GM18499 (cell line): ENCODE data around the gene INO80D.
"Not testable (repeated sequence)": the region's sequence is repeated elsewhere in the genome, so short reads cannot be mapped to it uniquely, and the experiment has no call there.

ENCODE experiments used
- ATAC-seq: cut with Tn5 transposase; IDR thresholded peaks from one replicate; pipeline ENCODE4 v1.9.1; 2021; ENCODE audit warnings: moderate number of reproducible peaks; ENCODE audit not compliant: insufficient read depth, unreplicated experiment

Gene INO80D

DNA sequence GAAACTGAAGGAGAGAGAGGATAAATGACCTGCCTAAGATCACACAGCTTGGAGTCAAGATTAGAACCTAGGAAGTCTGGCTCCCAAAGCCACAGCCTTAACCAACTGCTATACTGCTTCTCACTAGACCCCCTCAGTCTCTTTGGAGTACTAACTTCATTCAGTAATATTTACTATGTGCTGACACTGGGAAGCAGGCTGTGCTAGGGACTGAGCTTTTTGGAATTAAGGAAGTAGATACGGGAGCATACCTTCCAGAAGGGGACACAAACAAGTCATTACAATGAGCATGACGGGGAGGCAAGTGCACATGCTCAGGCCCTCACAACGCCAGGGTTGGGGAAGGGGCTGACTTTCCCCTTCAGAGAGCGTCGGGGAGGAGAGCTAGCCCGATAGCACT lies 97.7 kb downstream of the INO80D start:
- ATAC-seq, result no peak

DNA sequence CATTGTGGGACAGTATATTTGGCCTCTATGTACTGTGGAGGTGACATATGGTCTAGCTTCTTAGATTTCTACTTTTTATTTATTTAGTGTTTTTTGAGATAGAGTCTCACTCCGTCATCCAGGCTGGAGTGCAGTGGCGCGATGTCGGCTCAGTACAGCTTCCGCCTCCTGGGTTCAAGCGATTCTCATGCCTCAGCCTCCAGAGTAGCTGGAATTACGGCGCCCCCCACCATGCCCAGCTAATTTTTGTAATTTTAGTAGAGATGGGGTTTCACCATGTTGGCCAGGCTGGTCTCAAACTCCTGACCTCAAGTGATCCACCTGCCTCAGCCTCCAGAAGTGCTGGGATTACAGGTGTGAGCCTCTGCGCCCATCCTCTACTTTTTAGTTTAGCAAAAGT lies 99.6 kb downstream of the INO80D start:
- ATAC-seq, result not testable (repeated sequence)

DNA sequence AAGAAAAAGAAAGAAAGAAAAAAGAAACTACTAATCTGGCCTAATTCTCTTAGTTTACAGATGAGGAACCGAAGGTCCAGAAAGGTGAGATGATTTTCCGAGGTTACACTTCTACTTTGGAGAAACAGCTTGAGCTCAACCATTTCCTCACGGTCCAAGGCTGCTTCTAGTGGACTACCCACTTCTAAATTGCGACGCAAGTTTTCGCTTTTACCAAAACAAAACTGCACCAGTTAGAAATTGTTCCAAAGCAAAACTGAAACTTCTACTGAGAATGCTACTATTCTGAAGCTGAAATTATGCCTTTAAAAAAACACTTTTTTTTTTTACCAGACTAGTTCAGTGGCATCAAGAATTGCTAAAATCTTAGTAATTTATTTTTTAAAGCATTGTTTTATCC lies 101.6 kb downstream of the INO80D start:
- ATAC-seq, result peak; percentile 90

DNA sequence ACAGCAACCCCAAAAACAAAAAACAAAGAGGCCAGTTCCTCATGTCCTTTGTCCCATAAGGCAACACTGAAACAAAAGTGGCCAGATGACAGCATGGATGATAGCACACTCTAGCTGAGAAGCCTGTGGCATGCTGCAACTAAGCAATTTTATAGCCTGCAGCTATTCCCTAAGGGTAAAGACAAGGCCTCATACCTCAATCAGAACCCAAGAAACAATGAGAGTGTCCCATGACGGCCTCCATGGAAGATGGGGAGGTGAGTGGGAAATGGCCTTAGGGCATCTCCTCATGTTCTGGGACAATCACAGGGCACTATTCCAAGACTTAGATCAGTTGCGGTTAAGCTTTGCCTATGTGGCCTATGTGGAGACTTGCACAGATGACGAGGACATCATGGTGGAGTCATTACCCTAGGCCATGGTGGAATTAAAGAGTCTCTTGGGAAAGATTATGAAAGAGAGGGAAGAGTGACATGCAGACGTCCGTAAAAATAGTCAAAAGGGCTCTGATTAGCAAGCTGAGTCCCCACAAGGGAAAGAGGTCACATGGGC lies 103.1 kb downstream of the INO80D start:
- ATAC-seq, result no peak

DNA sequence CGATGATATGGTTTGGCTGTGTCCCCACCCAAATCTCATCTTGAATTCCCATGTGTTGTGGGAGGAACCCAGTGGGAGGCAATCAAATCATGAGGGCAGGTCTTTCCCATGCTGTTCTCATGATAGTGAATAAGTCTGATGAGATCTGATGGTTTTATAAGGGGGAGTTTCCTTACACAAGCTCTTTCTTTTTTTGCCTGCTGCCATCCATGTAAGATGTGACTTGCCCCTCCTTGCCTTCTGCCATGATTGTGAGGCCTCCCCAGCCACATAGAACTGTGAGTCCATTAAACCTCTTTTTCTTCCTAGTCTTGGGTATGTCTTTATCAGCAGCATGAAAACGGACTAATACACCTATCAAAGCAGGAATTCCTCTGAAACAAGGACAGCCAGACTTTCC lies 107.2 kb downstream of the INO80D start:
- not testable (repeated sequence) for ATAC-seq

DNA sequence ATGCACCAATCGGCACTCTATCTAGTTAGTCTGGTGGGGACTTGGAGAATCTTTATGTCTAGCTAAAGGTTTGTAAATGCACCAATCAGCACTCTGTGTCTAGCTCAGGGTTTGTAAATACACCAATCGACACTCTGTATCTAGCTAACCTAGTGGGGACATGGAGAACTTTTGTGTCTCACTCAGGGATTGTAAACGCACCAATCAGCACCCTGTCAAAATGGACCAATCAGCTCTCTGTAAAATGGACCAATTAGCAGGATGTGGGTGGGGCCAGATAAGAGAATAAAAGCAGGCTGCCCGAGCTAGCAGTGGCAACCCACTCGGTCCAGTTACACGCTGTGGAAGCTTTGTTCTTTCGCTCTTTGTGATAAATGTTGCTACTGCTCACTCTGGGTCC lies 108.3 kb downstream of the INO80D start:
- not testable (repeated sequence) for ATAC-seq

DNA sequence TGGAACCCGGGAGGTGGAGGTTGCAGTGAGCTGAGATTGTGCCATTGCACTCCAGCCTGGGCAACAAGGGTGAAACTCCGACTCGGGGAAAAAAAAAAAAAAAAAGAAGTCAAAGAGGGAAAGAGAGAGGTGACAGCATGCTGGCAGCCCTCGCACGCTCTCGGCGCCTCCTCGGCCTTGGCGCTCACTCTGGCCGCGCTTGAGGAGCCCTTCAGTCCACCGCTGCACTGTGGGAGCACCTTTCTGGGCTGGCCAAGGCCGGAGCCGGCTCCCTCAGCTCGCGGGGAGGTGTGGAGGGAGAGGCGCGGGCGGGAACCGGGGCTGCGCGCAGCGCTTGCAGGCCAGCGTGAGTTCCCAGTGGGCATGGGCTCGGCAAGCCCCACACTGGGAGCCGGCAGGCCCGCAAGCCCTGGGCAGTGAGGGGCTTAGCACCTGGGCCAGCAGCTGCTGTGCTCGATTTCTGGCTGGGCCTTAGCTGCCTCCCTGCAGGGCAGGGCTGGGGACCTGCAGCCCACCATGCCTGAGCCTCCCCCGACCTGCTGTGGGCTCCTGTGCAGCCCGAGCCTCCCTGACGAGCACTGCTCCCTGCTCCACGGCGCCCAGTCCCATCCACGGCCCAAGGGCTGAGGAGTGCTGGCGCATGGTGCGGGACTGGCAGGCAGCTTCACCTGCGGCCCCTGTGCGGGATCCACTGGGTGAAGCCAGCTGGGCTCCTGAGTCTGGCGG lies 108.9 kb downstream of the INO80D start:
- not testable (repeated sequence) for ATAC-seq

DNA sequence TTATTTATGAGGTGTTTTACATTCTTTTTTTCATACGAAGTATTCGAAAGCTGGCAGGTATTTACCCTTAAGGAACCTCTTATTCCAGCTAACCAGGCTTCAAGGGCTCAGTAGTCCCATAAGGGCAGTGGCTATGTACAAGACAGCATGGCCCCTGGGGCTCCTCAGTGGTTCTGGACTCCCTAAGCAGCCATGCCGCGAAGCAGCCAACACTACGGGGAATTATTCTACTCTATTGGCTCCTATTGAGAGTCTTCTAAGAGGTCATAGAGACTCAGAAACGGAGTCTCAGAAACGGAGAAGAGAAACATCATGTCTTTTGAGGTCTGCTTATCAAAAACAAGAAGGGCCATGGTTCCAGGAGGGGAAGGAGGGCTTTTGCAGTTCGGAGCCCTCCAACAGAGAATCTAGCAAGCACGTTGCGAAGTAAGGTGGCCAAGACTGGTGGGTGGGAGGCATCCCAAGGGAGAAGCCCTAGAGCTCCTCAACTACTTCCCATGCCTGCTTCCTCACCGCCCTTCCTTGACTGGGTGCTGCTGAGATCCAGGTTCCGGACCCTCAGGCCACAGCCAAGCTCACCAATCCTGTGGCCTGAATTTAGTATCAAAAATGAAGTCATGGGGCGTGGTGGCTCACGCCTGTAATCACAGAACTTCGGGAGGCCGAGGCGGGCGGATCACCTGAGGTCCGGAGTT lies 109.7 kb downstream of the INO80D start:
- no peak for ATAC-seq

DNA sequence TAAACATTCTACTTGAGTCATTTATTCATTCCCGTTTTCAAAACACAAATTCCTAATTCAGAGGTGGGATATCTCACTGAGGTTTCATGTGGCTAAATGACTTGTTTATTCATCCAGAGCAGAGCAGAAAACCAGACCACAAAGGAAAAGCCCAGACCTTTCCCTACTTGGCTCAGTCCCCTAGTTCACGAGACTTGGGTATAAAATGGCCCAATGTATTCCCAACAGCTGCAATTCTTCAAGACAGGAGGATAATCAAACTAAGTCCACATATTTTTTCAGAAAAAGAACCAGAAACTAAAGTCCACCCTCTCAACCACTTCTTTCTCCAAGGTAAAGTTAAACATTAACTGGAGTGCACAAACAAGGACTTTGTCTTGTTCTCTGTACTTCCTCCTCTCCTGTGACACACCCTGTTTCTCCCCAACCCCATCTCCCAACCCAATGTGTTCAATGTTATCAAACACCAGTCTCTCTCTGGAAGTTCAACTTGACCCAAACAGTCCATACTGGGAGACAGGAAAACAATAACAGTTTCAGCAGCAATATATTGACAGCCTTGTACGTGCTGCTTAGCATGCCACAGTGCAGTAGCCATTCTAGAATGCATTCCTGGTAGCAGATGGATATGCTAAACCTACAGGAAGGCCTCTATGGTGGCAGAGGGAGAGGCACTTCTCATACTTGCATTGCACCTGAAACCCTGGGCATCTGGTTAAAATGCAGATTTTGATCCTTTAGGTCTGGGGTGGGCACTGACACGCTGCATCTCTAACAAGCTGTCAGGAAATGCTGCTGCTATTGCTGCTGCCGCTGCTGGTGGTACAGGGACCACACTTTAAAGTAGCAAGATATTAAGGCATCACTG lies 110.7 kb downstream of the INO80D start:
- ATAC-seq, result peak; percentile 59

DNA sequence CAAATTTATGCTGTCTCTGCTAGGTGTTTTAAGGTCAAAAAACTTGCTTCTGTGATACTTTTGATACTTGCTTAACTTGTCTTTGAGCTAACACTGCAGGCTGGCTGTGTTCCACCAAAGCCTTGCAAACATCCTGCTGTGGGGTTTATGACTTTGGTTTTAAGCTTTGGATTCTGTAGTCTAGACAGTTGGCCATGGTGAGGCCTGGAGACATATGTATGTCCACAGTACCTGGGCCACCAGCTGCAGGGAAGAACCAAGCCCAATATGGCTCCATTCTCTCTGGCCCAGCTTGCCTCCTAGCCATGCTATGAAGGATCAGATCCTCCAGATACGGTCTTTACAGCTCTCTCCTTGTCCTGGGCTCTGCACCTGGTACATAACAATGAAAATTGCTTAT lies 113.9 kb downstream of the INO80D start:
- ATAC-seq, result no peak

DNA sequence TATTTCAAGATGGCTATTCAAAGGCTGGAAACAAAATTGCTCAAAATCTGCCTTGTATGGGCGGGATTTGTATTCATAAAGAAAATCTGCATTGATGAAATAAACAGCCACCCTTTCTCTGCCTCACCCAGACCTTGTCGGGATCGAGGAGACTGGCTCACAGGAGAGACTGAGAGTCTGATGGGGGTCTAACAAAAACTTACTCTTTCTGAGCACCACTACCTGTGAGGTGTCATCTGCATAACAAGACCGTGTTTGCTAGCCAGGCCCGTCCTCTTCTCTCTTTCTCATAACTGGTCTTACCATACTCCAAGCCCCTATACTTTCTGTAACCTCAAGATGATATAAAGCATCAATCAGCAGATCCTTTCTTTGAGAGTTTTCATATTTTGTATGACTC lies 115.6 kb downstream of the INO80D start:
- no peak for ATAC-seq

DNA sequence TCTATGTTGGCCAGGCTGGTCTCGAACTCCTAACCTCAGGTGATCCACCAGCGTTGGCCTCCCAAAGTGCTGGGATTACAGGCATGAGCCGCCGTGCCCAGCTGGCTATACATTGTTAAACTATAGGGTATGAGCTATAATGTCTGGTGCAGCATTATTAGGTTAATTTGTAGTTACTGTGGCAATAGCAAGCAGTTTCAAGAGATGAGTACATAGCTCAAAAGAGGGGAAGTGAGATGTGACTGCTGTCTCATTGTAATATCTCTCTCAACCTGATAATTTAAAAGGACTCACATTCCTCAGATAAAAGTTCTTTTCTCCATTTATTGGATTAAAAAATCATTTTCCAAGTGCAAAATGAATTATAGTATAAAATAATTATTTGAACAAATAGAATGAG lies 116.4 kb downstream of the INO80D start:
- ATAC-seq, result no peak

DNA sequence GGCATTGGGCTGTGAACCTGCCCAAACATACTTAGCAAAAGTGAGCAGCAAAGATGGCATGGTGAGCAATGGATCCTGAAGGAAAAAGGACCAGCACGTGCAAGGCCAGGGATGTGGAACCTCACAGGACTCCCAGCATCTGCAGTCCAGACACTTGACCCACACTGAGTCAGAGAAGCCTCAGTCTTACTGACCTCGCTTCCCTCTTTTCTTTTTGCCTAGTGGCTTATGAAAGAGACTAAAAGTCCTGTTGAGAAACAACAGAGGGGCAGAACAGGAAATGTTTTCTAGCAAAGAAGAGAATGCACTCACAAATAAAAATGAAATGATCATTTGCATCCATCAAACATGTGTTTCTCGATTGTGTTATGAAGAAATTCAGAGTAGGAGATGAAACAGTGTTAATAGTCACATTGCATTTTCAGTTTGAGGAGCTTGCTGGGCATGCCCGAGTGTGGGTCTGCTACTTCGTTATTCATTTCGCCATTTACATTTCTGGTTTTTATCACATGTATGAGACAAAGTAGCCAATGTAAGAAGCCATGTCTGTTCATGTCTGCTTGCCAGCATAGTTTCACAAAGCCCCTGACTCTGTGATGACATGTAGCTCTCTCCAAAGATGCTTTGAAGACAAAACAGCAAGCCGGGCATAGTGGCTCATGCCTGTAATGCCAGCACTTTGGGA lies 118.4 kb downstream of the INO80D start:
- no peak for ATAC-seq

DNA sequence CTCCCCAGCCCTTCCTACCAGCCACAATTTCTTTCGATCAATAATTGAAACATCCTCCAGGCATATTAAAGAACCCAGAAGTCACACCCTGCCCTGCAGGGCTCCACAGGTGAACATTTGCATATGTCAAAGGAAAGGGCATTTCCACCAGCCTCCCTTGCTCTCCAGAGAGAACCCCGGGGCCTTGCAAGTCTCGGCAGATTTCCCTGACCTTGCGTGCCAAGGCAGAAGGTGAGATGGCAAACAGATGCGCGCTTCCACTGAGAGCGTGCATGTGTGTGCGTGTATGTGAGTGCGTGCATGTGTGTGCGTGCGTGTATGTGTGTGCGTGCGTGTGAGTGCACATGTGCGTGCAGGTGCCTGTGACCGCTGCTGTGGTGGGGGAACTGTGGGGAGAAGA lies 120.3 kb downstream of the INO80D start:
- no peak for ATAC-seq

DNA sequence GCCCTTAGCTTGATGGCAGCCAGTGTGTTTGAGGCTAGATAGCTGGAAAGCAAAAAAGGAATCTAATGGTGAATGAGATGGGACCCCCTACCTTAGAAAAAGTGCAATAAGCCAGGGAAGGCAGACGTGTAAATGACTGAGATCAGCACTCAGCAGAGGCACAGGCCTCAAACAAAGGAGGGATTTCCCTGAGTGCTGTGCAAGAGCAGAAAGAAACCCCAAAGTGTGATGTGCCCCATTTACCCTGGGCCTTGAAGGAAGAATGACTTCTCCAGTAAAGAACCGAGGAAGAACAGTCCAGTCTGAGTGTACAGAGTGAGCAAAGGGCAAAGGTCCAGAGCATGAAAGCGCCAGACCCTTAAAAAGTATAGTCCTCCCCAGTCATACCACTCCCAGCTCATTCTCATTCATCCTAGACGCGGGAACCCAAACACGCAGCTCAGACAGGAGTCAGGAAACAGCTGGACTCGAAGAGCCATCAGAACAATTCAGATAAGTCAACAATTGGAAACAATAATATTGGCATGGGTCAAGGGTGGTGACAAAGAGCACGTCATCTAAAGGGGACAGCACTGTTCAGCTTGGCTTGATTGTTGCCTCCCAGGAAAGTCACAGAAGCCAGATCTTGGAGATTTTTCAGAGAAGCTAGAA lies 121.7 kb downstream of the INO80D start:
- ATAC-seq, result no peak

DNA sequence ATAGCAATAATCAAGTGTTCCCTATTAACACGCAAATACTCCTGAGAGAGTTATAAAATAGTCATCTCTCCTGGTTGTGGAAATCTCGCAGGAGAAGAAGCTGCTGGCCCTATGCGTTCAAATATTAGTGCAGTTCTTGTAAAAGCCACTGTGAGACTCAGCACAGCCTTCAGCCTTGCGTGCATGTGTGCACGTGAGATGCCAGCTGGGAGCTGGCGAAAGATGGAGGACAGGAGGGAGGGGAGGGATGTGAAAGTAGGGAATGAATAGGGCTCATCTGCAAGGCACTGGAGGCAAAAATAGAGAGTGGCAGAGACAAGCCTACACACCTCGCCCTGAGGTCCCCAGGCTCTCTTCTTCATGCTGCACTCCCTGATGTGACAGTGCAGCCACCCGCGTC lies 126.5 kb downstream of the INO80D start:
- ATAC-seq, result no peak

DNA sequence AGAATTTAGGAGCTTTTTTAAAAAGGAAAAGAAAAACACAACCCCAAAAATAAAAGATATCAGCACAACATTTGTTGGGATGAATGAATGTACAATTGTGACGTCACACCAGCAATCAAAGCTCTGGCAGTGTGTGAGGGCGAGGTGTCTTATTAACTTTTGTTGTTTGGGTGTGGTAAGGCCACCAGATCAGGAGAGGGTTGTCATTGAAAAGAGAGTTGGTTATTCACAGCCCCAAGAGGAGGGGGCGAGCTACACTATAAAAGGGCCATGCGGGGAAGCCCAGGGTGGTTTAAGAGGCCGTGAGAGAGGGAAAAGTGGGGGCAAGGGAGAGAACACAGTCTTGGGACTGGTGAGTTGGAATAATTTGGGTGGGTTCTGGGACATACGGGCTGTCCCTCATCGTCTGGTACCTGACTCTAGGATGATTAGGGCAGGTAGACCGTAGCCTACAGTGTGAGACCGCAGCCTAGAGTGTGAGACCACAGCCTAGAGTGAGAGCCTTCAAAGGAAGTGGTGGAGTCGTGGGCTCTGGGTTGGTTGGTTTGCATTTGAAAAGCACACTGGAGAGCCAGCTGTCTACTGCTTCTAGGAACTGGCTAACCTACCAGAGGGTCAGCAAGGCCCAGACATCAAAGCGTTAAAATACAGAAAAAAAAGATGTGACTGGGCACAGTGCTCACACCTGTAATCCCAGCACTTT lies 128.4 kb downstream of the INO80D start:
- no peak for ATAC-seq

DNA sequence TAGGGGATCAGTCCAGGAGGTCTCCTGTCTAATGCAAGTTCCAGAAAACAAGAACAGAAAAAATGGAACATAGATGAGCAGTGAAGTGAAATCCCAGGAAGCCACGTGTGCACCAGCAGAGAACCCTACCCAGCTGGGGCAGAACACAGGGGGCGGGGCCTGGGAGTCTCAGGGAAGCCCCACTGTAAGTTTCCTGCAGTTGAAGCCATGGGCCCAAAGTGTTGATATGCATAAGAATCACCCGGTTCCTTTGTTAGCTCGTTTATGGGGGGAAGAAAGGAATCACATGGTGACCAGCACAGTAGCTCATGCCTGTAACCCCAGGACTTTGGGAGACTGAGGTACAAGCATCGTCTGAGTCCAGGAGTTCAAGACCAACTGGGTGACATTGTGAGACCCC lies 131.3 kb downstream of the INO80D start:
- no peak for ATAC-seq

DNA sequence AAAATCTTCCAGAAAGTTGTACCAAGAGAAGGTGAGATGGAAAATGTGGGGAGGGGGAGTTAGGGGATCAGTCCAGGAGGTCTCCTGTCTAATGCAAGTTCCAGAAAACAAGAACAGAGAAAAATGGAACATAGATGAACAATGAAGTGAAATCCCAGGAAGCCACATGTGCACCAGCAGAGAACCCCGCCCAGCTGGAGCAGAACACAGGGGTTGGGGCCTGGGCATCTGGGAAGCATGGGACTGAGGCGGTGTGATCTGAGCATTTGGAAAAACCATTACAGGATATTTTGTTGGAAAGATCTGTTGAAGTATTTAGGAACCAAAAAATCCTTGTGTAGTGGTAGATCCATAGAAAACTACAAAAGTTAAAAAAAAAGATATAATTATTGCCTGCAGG lies 133.7 kb downstream of the INO80D start:
- no peak for ATAC-seq
